SK-N-MC (cell line): ENCODE measurements around the gene REG3A.

Experiments used
- DNase-seq: peaks from one replicate; pipeline ENCODE4 v3.0.0-alpha.2; 2011; ENCODE audit warnings: low read depth, low spot score
- H3K27ac ChIP-seq: fragments of 200-600 bp; sonication (generic); 2 replicates; pipeline ENCODE4 v1.5.1; 2016; ENCODE audit warnings: mixed run types
- H3K36me3 ChIP-seq: fragments of 200-600 bp; sonication (generic); 2 replicates; pipeline ENCODE4 v1.6.1; 2017; ENCODE audit warnings: antibody characterized with exemption, low read length, mixed read lengths; ENCODE audit not compliant: insufficient read depth
- H3K4me3 ChIP-seq: fragments of 200-600 bp; sonication (generic); 2 replicates; pipeline ENCODE4 v1.5.1; 2016
- H3K9ac ChIP-seq: fragments of 200-600 bp; sonication (generic); 2 replicates; pipeline ENCODE4 v1.8.0; 2017; ENCODE audit warnings: mixed run types, mixed read lengths; ENCODE audit not compliant: insufficient read length
- H3K9me3 ChIP-seq: fragments of 200-600 bp; sonication (generic); 2 replicates; pipeline ENCODE4 v1.6.1; 2017; ENCODE audit warnings: low read depth, mild to moderate bottlenecking, antibody characterized with exemption, low read length, moderate library complexity, mixed read lengths
- EZH2 ChIP-seq: fragments of 200-600 bp; sonication (generic); IDR thresholded peaks from one replicate; pipeline ENCODE4 v1.6.1; 2017; ENCODE audit warnings: antibody characterized with exemption
- FOXP2 ChIP-seq: optimal IDR thresholded peaks from 2 replicates; pipeline ENCODE3; 2011; ENCODE audit warnings: mild to moderate bottlenecking, moderate library complexity; ENCODE audit not compliant: insufficient read depth; ENCODE audit errors: extremely low read length, control extremely low read depth
- POLR2AphosphoS5 ChIP-seq: IDR thresholded peaks from 2 replicates; pipeline ENCODE4 v1.6.1; 2012; ENCODE audit warnings: mild to moderate bottlenecking, low read depth, low read length, borderline replicate concordance

Gene REG3A

GRCh38 chr2:79114797-79115494, 44.6 kb downstream of the REG3A start:
- no peaks in the 10 kb centered on the region for H3K9me3 ChIP-seq
- no peak overlapping the region for H3K9ac ChIP-seq
- TF ChIP-seq FOXP2 (no peak), POLR2AphosphoS5 (no peak), EZH2 (no peak)
- DNase-seq, result no peak
- no peaks in the 10 kb centered on the region for H3K36me3 ChIP-seq
- no peak overlapping the region for H3K27ac ChIP-seq
- no peak overlapping the region for H3K4me3 ChIP-seq

GRCh38 chr2:79112269-79112668, 47.3 kb downstream of the REG3A start:
- Histone ChIP-seq H3K9ac (no peak overlapping the region), H3K27ac (no peak overlapping the region)
- TF ChIP-seq EZH2 (no peak), FOXP2 (no peak), POLR2AphosphoS5 (no peak)

More at GRCh38 chr2:79112269-79112668, 47.3 kb downstream of the REG3A start:
- no peak for DNase-seq
- Histone ChIP-seq H3K9me3 (no peaks in the 10 kb centered on the region), H3K4me3 (no peak overlapping the region), H3K36me3 (no peaks in the 10 kb centered on the region)
